Activated CD8-positive, alpha-beta memory T cell treated with anti-CD3 and anti-CD28 coated beads for 36 hours (primary cell): ENCODE measurements around the gene VTN. TPM values are rescaled to one million over a fixed set of nuclear protein-coding genes. Genes with fewer than 3 reads are reported as not detected.

Experiments used
- CTCF ChIA-PET: fragments of 350-600 bp; sonication (Branson Sonifier 250); formaldehyde crosslinking; loops from one replicate; lab custom pipeline; 2021; ENCODE audit warnings: antibody characterized with exemption; lab: Charles Lee
- POLR2A ChIA-PET: fragments of 350-600 bp; sonication (Branson Sonifier 250); formaldehyde crosslinking; loops from one replicate; lab custom pipeline; 2021; ENCODE audit warnings: antibody characterized with exemption; lab: Charles Lee
- total RNA-seq, 2 experiments: library from RNA; stranded (reverse); gene quantifications; one replicate each; pipeline ENCODE4 v1.2.3, GENCODE V29; 2021

VTN gene
- total RNA-seq, 2 experiments from 2014 or later = 0.13 to 0.38 TPM

GRCh38 chr17:28357061-28357900 is 12.8 kb downstream of the VTN start, which contains the start of gene POLDIP2:
TSS of gene POLDIP2 (minus strand) at chr17:28357527. CDS start at chr17:28357448, 79 bp downstream.
- ChIA-PET CTCF (interaction anchor here (0.6 to 1.7 kb wide), 5 partner anchors 12 to 165 kb away, joined by 3 to 5 read pairs (median 3); no protein-coding TSS in a partner anchor), POLR2A (interaction anchor here (0.6 to 3.9 kb wide), 11 partner anchors 10 to 362 kb away, joined by 3 to 34 read pairs (median 4); partner anchors contain the start of genes IFT20, RPL23A, SARM1 and TNFAIP1)

- ChIA-PET POLR2A (interaction anchor here (0.6 kb wide), 1 partner anchor 29 kb away, joined by 6 read pairs; no protein-coding TSS in a partner anchor), CTCF (no interaction called here)
These were observed 19.8 kb downstream of the VTN start for GRCh38 chr17:28350271-28350670.

- ChIA-PET CTCF (no interaction called here), POLR2A (no interaction called here)
These were observed 21.1 kb downstream of the VTN start for GRCh38 chr17:28348979-28349378.

GRCh38 chr17:28347261-28347891 is 22.7 kb downstream of the VTN start:
- ChIA-PET CTCF (interaction anchor here (1.1 kb wide), 1 partner anchor 11 kb away, joined by 3 read pairs; the partner anchor contains the start of gene TNFAIP1), POLR2A (interaction anchor here (1.0 to 1.3 kb wide), 2 partner anchors 10 to 12 kb away, joined by 3 to 4 read pairs; partner anchors contain the start of genes IFT20 and TNFAIP1)

GRCh38 chr17:28346746-28347246 is 23.3 kb downstream of the VTN start:
- ChIA-PET CTCF (no interaction called here), POLR2A (interaction anchor here (1.0 to 1.3 kb wide), 3 partner anchors 10 to 11 kb away, joined by 3 to 4 read pairs (median 4); partner anchors contain the start of genes IFT20 and TNFAIP1)

GRCh38 chr17:28346199-28346580 is 23.9 kb downstream of the VTN start:
- CTCF ChIA-PET = interaction anchor here (1.0 kb wide), 1 partner anchor 11 kb away, joined by 3 read pairs; the partner anchor contains the start of gene POLDIP2
- POLR2A ChIA-PET = interaction anchor here (1.2 to 1.3 kb wide), 2 partner anchors 10 to 12 kb away, joined by 4 read pairs; a partner anchor contains a TSS

GRCh38 chr17:28345419-28346198 is 24.5 kb downstream of the VTN start:
- CTCF ChIA-PET = interaction anchor here (0.7 to 1.0 kb wide), 2 partner anchors 12 to 71 kb away, joined by 3 read pairs; partner anchors contain the start of gene POLDIP2
- POLR2A ChIA-PET = interaction anchor here (1.2 kb wide), 1 partner anchor 11 kb away, joined by 4 read pairs; no protein-coding TSS in a partner anchor

GRCh38 chr17:28344435-28344901 is 25.6 kb downstream of the VTN start:
- POLR2A ChIA-PET = no interaction called here
- CTCF ChIA-PET = interaction anchor here (1.8 kb wide), 1 partner anchor 13 kb away, joined by 4 read pairs; the partner anchor contains the start of gene POLDIP2

DNA sequence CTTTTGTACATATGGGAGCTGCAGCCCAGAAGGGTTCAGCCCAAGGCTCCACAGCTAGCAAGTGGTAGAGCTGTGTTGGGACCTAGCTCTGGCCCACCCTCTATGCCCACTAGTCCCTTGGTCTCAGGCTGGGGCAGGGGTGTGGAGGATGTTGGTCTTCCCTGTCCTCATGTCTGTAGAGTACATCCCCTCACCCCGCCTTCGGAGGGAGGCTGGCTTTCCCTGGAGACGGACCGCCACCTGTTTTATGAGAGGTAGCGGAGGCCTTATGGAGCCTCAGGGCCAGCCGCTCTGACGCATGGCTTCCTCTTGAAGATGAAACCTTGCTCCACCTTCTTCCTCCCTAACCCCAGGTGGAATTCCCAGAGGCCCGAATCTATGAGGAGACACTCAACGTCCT is 26.1 kb downstream of the VTN start:
- POLR2A ChIA-PET = no interaction called here
- CTCF ChIA-PET = interaction anchor here (1.8 kb wide), 1 partner anchor 13 kb away, joined by 4 read pairs; the partner anchor contains the start of gene POLDIP2

- CTCF ChIA-PET = interaction anchor here (1.8 kb wide), 1 partner anchor 14 kb away, joined by 4 read pairs; the partner anchor contains the start of gene POLDIP2
- POLR2A ChIA-PET = no interaction called here
These were observed 26.6 kb downstream of the VTN start for GRCh38 chr17:28343491-28343932.

DNA sequence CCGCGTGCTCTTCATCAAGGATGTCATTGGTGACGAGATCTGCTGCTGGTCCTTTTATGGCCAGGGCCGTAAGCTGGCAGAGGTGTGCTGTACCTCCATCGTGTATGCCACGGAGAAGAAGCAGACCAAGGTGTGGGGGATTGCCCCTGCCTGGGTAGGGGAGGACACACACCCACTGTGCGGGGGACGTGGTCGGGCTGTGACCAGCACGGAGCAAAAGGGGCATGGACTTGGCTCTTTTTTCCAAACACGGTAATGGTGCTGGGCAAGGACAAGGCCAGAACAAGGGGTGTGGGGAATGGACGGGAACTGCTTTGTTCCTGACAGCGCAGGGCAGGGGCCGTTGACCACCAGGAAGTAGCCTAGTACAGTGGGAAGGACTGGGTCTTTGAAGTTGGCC is 27.8 kb downstream of the VTN start:
- CTCF ChIA-PET = no interaction called here
- POLR2A ChIA-PET = no interaction called here

- ChIA-PET CTCF (no interaction called here), POLR2A (no interaction called here)
These were observed 28.6 kb downstream of the VTN start for GRCh38 chr17:28341516-28341915.

DNA sequence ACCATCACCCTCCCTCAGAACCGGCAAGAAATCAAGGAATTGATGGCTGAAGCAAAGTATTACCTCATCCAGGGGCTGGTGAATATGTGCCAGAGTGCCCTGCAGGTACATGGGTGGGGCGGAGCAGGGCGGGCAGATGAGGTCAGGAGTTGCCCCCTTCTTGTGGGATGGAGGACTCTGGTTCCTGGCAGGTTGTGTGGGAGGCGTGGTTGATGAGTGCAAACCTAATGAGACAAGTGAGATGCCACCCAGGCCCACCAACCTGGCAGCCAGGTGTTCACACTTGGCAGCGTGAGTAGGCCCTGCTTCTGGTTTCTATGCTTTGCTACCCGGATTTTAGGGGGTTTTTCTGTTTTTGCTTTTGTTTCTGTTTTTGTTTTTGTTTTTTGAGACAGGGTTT is 29.7 kb downstream of the VTN start:
- CTCF ChIA-PET = no interaction called here
- POLR2A ChIA-PET = no interaction called here

GRCh38 chr17:28339431-28339830 is 30.7 kb downstream of the VTN start:
- ChIA-PET CTCF (no interaction called here), POLR2A (interaction anchor here (0.6 kb wide), 2 partner anchors 36 to 128 kb away, joined by 4 to 5 read pairs; no protein-coding TSS in a partner anchor)

DNA sequence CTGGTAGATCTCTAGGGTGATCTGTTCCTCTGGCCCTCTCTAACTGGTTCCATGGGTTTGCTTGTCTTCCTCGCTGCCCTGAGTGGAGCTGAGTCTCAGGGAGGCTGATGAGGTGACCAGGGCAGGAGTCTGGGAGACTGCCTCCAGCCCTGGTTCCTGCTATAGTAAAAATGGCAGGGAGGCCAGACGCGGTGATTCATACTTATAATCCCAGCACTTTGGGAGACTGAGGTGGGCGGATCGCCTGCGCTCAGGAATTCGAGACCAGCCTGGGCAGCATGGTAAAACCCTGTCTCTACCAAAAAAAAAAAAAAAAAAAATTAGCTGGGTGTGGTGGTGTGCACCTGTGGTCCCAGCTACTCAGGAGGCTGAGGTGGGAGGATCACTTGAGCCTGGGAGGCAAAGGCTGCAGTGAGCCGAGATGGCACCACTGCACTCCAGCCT is 31.3 kb downstream of the VTN start:
- CTCF ChIA-PET = interaction anchor here (1.6 kb wide), 1 partner anchor 18 kb away, joined by 5 read pairs; the partner anchor contains the start of gene POLDIP2
- POLR2A ChIA-PET = interaction anchor here (0.6 kb wide), 1 partner anchor 128 kb away, joined by 4 read pairs; no protein-coding TSS in a partner anchor

DNA sequence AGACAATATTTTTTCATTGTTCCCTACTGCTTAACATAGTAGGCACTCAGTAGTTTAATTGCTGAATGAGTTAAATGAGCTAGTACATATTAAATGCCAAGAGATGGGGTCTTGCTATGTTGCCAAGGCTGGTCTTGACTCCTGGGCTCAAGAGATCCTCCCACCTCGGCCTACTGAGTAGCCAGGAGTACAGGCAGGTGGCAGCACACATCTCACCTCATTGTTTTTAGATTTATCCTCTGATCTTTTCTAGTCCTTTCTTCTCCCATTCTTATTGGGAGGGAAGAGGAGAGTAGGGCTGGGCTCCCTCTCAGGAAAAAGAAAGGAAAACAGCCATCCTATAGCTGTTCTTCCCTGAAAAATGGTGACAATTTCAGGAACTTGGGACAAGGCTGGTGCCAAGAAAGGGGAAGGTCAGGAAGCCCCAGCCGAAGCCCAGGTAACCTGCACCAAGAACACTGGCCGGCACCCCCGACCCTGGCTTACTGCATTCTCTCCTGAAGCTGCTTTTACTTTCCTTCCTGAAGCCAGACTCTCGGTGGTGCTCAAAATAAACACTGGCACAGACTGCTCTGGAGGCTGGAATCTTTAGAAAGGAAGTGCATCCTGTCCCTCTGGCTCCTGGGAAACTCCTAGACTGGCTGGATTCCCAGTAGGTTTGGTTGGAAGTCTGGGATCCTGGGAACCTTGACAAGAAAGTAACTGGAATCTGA is 31.9 kb downstream of the VTN start:
- ChIA-PET POLR2A (no interaction called here), CTCF (interaction anchor here (1.6 kb wide), 1 partner anchor 19 kb away, joined by 5 read pairs; the partner anchor contains the start of gene POLDIP2)
